GM13976 (cell line): Measurements from ENCODE around the gene FUT2.
"Not testable (repeated sequence)": the region's sequence is repeated elsewhere in the genome, so short reads cannot be mapped to it uniquely, and the experiment has no call there.

ENCODE experiments used
- DNase-seq: peaks from one replicate; pipeline ENCODE4 v3.0.0; 2012; ENCODE audit warnings: low spot score
- CTCF ChIP-seq: IDR thresholded peaks from 2 replicates; pipeline ENCODE4 v1.5.1; 2012; ENCODE audit warnings: borderline replicate concordance, mild to moderate bottlenecking; ENCODE audit not compliant: insufficient read depth; ENCODE audit errors: extremely low read depth, missing control alignments, control extremely low read depth
- in situ Hi-C: fragments of 300-500 bp; cut with MboI; formaldehyde crosslinking; loops from one replicate; pipeline ENCODE4 v1.12.0; 2022; ENCODE audit warnings: low sequenced_read_pairs, mixed read lengths, inconsistent platforms; ENCODE audit not compliant: unreplicated experiment

Gene FUT2

GRCh38 chr19:48674921-48675824 lies 20.6 kb upstream of the FUT2 start:
- peak; percentile 77 for TF ChIP-seq CTCF
- in situ Hi-C loops, result no loop called here
- peak; percentile 95 for DNase-seq

GRCh38 chr19:48676487-48676886 lies 19.3 kb upstream of the FUT2 start:
- DNase-seq, result no peak
- in situ Hi-C loops, result no loop called here
- no peak for TF ChIP-seq CTCF

- no peak for TF ChIP-seq CTCF
- in situ Hi-C loops, result no loop called here
- DNase-seq, result no peak
These were observed 18.9 kb upstream of the FUT2 start for GRCh38 chr19:48676887-48677286.

GRCh38 chr19:48678201-48678600 lies 17.6 kb upstream of the FUT2 start:
- no peak for TF ChIP-seq CTCF
- DNase-seq, result peak; percentile 17
- in situ Hi-C loops, result no loop called here

- DNase-seq, in situ Hi-C loops: not testable (repeated sequence)
These were observed 15.8 kb upstream of the FUT2 start for GRCh38 chr19:48680006-48680405.

GRCh38 chr19:48680436-48681126 lies 15.2 kb upstream of the FUT2 start:
- in situ Hi-C loops, result no loop called here
- DNase-seq, result peak; percentile 25
- no peak for TF ChIP-seq CTCF

- peak; percentile 64 for DNase-seq
- in situ Hi-C loops, result no loop called here
- TF ChIP-seq CTCF, result no peak
These were observed 14.7 kb upstream of the FUT2 start for GRCh38 chr19:48681127-48681470.
